Measurements from ENCODE around the gene DAAM2.

The DAAM2 gene

GRCh38 chr6:39911513-39912125 lies 119.4 kb downstream of the DAAM2 start:
- no peak for DNase-seq

- DNase-seq = no peak
Measured at GRCh38 chr6:39912446-39912845, 120.3 kb downstream of the DAAM2 start.

GRCh38 chr6:39913391-39913916 lies 121.3 kb downstream of the DAAM2 start:
- no peak for DNase-seq

- no peak for DNase-seq
Measured at GRCh38 chr6:39914239-39914638, 122.1 kb downstream of the DAAM2 start.

GRCh38 chr6:39915866-39916265 lies 123.7 kb downstream of the DAAM2 start:
- DNase-seq = no peak

- DNase-seq = no peak
Measured at GRCh38 chr6:39917329-39917728, 125.2 kb downstream of the DAAM2 start.

- no peak for DNase-seq
Measured at GRCh38 chr6:39917981-39918380, 125.8 kb downstream of the DAAM2 start.

- DNase-seq = no peak
Measured at GRCh38 chr6:39918831-39919230, 126.7 kb downstream of the DAAM2 start.

GRCh38 chr6:39920157-39920556 lies 128.0 kb downstream of the DAAM2 start:
- no peak for DNase-seq

- DNase-seq = no peak
Measured at GRCh38 chr6:39922821-39923220, 130.6 kb downstream of the DAAM2 start.

- DNase-seq = no peak
Measured at GRCh38 chr6:39923394-39923793, 131.2 kb downstream of the DAAM2 start.

GRCh38 chr6:39923861-39924260 lies 131.7 kb downstream of the DAAM2 start:
- no peak for DNase-seq

GRCh38 chr6:39924283-39924682 lies 132.1 kb downstream of the DAAM2 start:
- no peak for DNase-seq

- DNase-seq = no peak
Measured at GRCh38 chr6:39925191-39925930, 133.2 kb downstream of the DAAM2 start.

GRCh38 chr6:39925931-39926290 lies 133.7 kb downstream of the DAAM2 start:
- no peak for DNase-seq

- DNase-seq = no peak
Measured at GRCh38 chr6:39926668-39927067, 134.5 kb downstream of the DAAM2 start.

- no peak for DNase-seq
Measured at GRCh38 chr6:39927159-39927558, 135.0 kb downstream of the DAAM2 start.

GRCh38 chr6:39929039-39929732 lies 137.0 kb downstream of the DAAM2 start:
- DNase-seq = no peak

GRCh38 chr6:39929733-39930461 lies 137.7 kb downstream of the DAAM2 start:
- DNase-seq = no peak

GRCh38 chr6:39930540-39930939 lies 138.4 kb downstream of the DAAM2 start:
- DNase-seq = no peak

GRCh38 chr6:39931607-39932006 lies 139.4 kb downstream of the DAAM2 start:
- no peak for DNase-seq

- no peak for DNase-seq
Measured at GRCh38 chr6:39932386-39932910, 140.3 kb downstream of the DAAM2 start.

- DNase-seq = no peak
Measured at GRCh38 chr6:39933669-39934130, 141.5 kb downstream of the DAAM2 start.
